DOHH2 (cell line): ENCODE results near the gene PPP2R2D.

Experiments used
- H3F3A ChIP-seq: fragments of 200-600 bp; sonication (generic), shearing (Covaris generic); 2 replicates; pipeline ENCODE4 v1.6.0; 2016; ENCODE audit warnings: antibody characterized with exemption, mild to moderate bottlenecking; ENCODE audit not compliant: control insufficient read depth, insufficient read depth
- H3K27ac ChIP-seq: fragments of 200-600 bp; sonication (generic); 2 replicates; pipeline ENCODE4 v1.5.1; 2014; ENCODE audit warnings: low read depth, mild to moderate bottlenecking, low read length, moderate library complexity
- H3K27me3 ChIP-seq: fragments of 200-600 bp; sonication (generic); 2 replicates; pipeline ENCODE4 v1.6.1; 2014; ENCODE audit warnings: mild to moderate bottlenecking, low read length, mixed read lengths; ENCODE audit not compliant: control insufficient read depth
- H3K36me3 ChIP-seq: fragments of 200-600 bp; sonication (generic); 2 replicates; pipeline ENCODE4 v1.6.1; 2014; ENCODE audit warnings: mild to moderate bottlenecking, low read length, moderate library complexity, mixed read lengths; ENCODE audit not compliant: control insufficient read depth
- H3K4me1 ChIP-seq: fragments of 200-600 bp; sonication (generic); 2 replicates; pipeline ENCODE4 v1.6.1; 2014; ENCODE audit warnings: mild to moderate bottlenecking, low read length, mixed read lengths; ENCODE audit not compliant: control insufficient read depth
- H3K4me2 ChIP-seq: fragments of 200-600 bp; sonication (generic); 2 replicates; pipeline ENCODE4 v1.6.0; 2014; ENCODE audit warnings: mild to moderate bottlenecking, low read length, moderate library complexity
- H3K4me3 ChIP-seq: fragments of 200-600 bp; sonication (generic); 2 replicates; pipeline ENCODE4 v1.5.1; 2014; ENCODE audit warnings: mild to moderate bottlenecking, low read length, mixed read lengths
- H3K79me2 ChIP-seq: fragments of 200-600 bp; sonication (generic); 2 replicates; pipeline ENCODE4 v1.6.1; 2014; ENCODE audit warnings: mild to moderate bottlenecking, low read length, mixed read lengths; ENCODE audit not compliant: control insufficient read depth
- H3K9me2 ChIP-seq: fragments of 200-600 bp; sonication (generic); replicated peaks from 2 replicates; pipeline ENCODE4 v1.6.1; 2014; ENCODE audit warnings: mild to moderate bottlenecking, low read length, mixed read lengths; ENCODE audit not compliant: control insufficient read depth
- H3K9me3 ChIP-seq: fragments of 200-600 bp; sonication (generic); 2 replicates; pipeline ENCODE4 v1.6.1; 2014; ENCODE audit warnings: antibody characterized with exemption, low read length, mixed read lengths; ENCODE audit not compliant: control insufficient read depth, insufficient read depth
- H4K20me1 ChIP-seq: fragments of 200-600 bp; sonication (generic); 2 replicates; pipeline ENCODE4 v1.6.0; 2014; ENCODE audit warnings: low read depth, mild to moderate bottlenecking, antibody characterized with exemption, low read length, moderate library complexity; ENCODE audit not compliant: control insufficient read depth, insufficient read depth
- CTCF ChIP-seq: fragments of 200-600 bp; sonication (generic); IDR thresholded peaks from one replicate; pipeline ENCODE4 v1.5.1; 2014; ENCODE audit warnings: antibody characterized with exemption, mild to moderate bottlenecking, low read depth, low read length; ENCODE audit not compliant: poor library complexity, severe bottlenecking
- EZH2phosphoT487 ChIP-seq: fragments of 200-600 bp; sonication (generic); IDR thresholded peaks from 2 replicates; pipeline ENCODE4 v1.6.1; 2017; ENCODE audit warnings: borderline replicate concordance, mild to moderate bottlenecking, antibody characterized with exemption, low read length, moderate library complexity, mixed read lengths

Gene PPP2R2D

GRCh38 chr10:131855461-131856401 lies 45.1 kb upstream of the PPP2R2D start:
- Histone ChIP-seq H3K27me3 (peaks cover under 1% of the 10 kb centered on the region; the same call in 1 of the 2 replicates), H3K27ac (no peak overlapping the region), H3K4me3 (no peak overlapping the region), H3K9me2 (no peaks in the 10 kb centered on the region), H3K4me2 (no peak overlapping the region), H4K20me1 (no peaks in the 10 kb centered on the region), H3K9me3 (no peaks in the 10 kb centered on the region), H3K4me1 (no peaks in the 10 kb centered on the region), H3F3A (no peaks in the 10 kb centered on the region), H3K36me3 (no peaks in the 10 kb centered on the region), H3K79me2 (no peaks in the 10 kb centered on the region)
- no peak for TF ChIP-seq CTCF
- TF ChIP-seq EZH2phosphoT487, result no peak

- H3K9me2 ChIP-seq, result no peaks in the 10 kb centered on the region
- H3F3A ChIP-seq, result no peaks in the 10 kb centered on the region
- H3K27ac ChIP-seq, result no peak overlapping the region
- H3K36me3 ChIP-seq, result no peaks in the 10 kb centered on the region
- no peaks in the 10 kb centered on the region for H3K79me2 ChIP-seq
- H3K4me3 ChIP-seq, result no peak overlapping the region
- H3K4me2 ChIP-seq, result no peak overlapping the region
- no peak for TF ChIP-seq EZH2phosphoT487
- no peak for TF ChIP-seq CTCF
- no peaks in the 10 kb centered on the region for H4K20me1 ChIP-seq
- peaks cover 3% of the 10 kb centered on the region; the same call in 1 of the 2 replicates for H3K27me3 ChIP-seq
- H3K9me3 ChIP-seq, result no peaks in the 10 kb centered on the region
- H3K4me1 ChIP-seq, result no peaks in the 10 kb centered on the region
Observed at GRCh38 chr10:131856441-131857094, 44.2 kb upstream of the PPP2R2D start.

GRCh38 chr10:131857156-131858117 lies 43.4 kb upstream of the PPP2R2D start:
- Histone ChIP-seq H3K4me2 (no peak overlapping the region), H3K4me1 (no peaks in the 10 kb centered on the region)

More at GRCh38 chr10:131857156-131858117, 43.4 kb upstream of the PPP2R2D start:
- Histone ChIP-seq H3K36me3 (no peaks in the 10 kb centered on the region), H3K4me3 (no peak overlapping the region), H4K20me1 (no peaks in the 10 kb centered on the region), H3K27me3 (peaks cover 3% of the 10 kb centered on the region; the same call in 1 of the 2 replicates), H3F3A (no peaks in the 10 kb centered on the region), H3K27ac (no peak overlapping the region), H3K9me3 (no peaks in the 10 kb centered on the region), H3K9me2 (no peaks in the 10 kb centered on the region), H3K79me2 (no peaks in the 10 kb centered on the region)
- TF ChIP-seq EZH2phosphoT487 (no peak), CTCF (no peak)
